ENCODE data around the gene ATP9A.

DNA sequence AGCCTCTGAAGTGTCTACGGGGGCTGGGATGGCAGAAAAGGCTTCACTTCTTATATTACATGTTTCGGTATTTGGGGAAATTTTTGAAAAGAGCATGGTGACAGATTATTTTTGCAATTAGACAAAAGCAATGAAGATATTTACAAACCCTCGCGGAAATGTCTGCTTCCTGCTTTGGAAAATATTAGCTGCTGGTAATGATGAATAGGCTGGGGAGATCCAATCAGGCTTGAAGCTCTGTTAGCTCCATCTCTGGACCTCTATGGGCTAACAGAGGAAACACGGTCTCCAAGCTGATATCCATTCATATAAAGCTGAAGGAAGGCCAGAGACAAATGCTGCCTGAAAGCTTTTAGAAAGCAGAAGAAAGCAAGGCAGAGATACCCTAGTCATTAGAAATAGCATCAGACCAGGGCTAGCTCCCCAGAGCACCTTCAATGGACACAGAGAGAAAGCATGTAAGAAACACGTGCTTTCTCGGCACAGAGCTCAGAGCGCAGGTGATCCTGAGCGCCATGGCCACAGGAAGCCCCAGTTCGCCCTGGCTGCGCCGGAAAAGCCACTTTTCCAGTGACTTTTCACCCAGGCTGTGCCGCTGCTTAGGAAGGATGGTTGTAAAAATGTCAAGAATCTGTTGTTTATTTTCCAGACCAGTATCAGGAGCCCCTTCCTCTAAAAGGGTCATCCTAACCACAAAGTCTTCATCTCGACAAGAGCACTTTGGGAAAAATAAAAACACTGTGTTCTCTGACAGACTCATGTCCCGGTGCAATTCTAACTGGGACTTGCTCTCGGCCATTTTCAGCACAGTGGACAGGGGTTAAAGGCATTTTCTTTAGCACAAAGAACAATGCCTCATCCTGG is 157.2 kb downstream of the ATP9A start:
- TF ChIP-seq, protein P1, sequence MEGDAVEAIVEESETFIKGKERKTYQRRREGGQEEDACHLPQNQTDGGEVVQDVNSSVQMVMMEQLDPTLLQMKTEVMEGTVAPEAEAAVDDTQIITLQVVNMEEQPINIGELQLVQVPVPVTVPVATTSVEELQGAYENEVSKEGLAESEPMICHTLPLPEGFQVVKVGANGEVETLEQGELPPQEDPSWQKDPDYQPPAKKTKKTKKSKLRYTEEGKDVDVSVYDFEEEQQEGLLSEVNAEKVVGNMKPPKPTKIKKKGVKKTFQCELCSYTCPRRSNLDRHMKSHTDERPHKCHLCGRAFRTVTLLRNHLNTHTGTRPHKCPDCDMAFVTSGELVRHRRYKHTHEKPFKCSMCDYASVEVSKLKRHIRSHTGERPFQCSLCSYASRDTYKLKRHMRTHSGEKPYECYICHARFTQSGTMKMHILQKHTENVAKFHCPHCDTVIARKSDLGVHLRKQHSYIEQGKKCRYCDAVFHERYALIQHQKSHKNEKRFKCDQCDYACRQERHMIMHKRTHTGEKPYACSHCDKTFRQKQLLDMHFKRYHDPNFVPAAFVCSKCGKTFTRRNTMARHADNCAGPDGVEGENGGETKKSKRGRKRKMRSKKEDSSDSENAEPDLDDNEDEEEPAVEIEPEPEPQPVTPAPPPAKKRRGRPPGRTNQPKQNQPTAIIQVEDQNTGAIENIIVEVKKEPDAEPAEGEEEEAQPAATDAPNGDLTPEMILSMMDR (IDR thresholded peaks at IDR 0.05): no peak
- TF ChIP-seq POLR2AphosphoS5 (IDR thresholded peaks at IDR 0.05) (no peak), POLR2A (IDR thresholded peaks at IDR 0.05) (no peak)
